T47D (cell line): ENCODE data around the gene CXCL1.
"Not testable (repeated sequence)": the region's sequence is repeated elsewhere in the genome, so short reads cannot be mapped to it uniquely, and the experiment has no call there.

Experiments
- DNase-seq, 2 experiments: peaks; one replicate each; pipeline versions ENCODE4 v3.0.0 to v3.0.0-alpha.2; 2011 to 2012; ENCODE audit warnings: low read depth in 1 of 2, low spot score in 1 of 2
- JUND ChIP-seq: IDR thresholded peaks from 2 replicates; pipeline ENCODE4 v1.6.1; 2012; ENCODE audit warnings: low read depth
- in situ Hi-C: cut with HindIII; loops from 2 replicates; pipeline ENCODE4 v1.10.0; 2016; ENCODE audit warnings: low sequenced_read_pairs, low pct_unique_long_range_greater_than_20kb

Gene CXCL1

GRCh38 chr4:73895201-73896175, 26.3 kb downstream of the CXCL1 start:
- TF ChIP-seq JUND = no peak
- no peak for DNase-seq
- in situ Hi-C loops = no loop called here

DNA sequence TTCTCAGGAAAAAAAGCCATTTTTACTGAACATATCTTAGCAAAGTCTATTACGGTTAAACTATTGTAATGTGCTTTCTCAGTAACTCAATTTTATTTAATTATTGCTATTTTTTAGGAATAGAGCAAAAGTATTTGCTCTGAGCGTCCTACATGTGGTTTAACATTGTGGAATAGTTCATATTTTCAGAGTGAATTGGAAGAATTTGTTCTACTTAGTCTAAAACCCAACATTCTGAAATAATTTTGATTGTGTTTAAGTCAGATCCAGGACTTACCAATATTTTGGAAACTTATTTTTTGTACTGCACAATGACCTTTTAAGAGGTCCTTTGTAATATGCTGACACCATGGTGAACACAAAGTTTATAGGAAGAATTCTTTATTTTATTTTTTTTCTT, 27.2 kb downstream of the CXCL1 start:
- TF ChIP-seq JUND = no peak
- DNase-seq = no peak
- in situ Hi-C loops = no loop called here

- TF ChIP-seq JUND = no peak
- DNase-seq = no peak
- in situ Hi-C loops = no loop called here
Measured at GRCh38 chr4:73897380-73898136, 28.4 kb downstream of the CXCL1 start.

DNA sequence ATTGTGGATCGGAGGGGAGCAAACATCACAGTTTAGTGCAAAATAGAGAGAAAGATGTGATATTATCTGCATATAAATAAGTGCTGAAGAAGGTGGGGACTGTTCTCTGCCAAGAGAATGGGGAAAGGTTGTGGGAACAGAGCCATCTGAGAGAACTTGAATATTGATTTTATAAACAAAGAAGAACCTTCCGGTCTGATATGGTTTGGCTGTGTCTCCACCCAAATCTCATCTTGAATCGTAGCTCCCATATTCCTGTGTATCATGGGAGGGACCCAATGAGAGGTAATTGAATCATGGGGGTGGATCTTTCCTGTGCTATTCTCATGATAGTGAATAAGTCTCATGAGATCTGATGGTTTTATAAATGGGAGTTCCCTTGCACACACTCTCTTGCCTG, 30.1 kb downstream of the CXCL1 start:
- DNase-seq, in situ Hi-C loops: not testable (repeated sequence)

DNA sequence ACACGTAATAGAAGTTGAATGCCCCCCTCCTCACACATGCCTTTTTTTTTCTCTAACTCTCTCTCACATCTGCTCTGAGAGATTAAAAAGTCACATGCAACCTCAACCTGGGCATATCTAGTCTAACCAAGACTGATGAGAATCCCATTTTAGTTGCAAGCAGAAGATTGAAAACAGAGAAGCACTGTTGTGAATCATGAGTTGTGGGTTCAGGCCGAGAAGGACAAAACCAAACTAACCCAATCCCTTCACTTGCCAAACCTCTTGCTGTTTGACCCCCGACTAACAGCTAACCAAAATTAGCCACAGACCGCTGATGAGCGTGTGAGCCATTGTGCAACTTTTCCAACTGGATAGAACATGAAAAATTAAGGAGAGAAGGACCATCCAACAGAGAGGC, 31.8 kb downstream of the CXCL1 start:
- in situ Hi-C loops = no loop called here
- DNase-seq = no peak
- no peak for TF ChIP-seq JUND

- in situ Hi-C loops = no loop called here
- no peak for TF ChIP-seq JUND
- DNase-seq = no peak
Measured at GRCh38 chr4:73902038-73902637, 32.9 kb downstream of the CXCL1 start.

DNA sequence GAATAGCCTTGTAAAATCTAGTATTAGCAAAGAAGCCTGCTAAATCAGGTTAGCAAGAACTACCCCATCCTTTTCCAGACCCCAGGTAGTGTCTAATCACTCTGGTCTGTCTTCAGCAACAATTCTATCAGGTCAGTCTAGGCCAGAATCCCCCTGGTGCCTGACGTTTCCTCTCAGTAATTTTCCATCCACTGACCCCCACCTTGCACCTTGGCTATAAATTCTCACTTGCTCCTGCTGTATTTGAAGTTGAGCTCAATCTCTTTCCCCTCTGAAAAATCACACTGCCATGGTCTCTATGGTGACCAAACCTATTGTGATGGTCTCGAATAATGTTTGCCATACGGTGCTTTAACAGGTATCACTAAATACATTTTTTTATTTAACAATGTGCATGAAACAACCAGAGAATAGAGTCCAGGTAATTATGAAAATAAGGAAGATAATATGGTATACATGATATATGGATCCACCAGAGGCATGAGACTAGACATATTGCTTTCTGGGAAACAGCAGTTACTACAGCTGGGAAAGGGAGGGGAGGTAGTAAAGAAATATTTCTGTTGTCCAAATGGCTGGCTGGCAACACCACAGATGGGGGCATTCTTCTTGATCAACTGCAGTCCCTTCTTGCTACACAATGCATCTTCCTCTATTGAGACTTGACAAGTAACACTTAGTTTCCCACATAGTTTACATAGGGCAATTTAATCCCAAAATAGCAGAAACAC, 33.8 kb downstream of the CXCL1 start:
- DNase-seq = no peak
- in situ Hi-C loops = no loop called here
- TF ChIP-seq JUND = no peak

GRCh38 chr4:73904491-73904890, 35.3 kb downstream of the CXCL1 start:
- in situ Hi-C loops = no loop called here

GRCh38 chr4:73908965-73909364, 39.8 kb downstream of the CXCL1 start:
- no peak for DNase-seq
- TF ChIP-seq JUND = no peak
- in situ Hi-C loops = no loop called here

More at GRCh38 chr4:73904491-73904890, 35.3 kb downstream of the CXCL1 start:
- TF ChIP-seq JUND = no peak
- DNase-seq = no peak

DNA sequence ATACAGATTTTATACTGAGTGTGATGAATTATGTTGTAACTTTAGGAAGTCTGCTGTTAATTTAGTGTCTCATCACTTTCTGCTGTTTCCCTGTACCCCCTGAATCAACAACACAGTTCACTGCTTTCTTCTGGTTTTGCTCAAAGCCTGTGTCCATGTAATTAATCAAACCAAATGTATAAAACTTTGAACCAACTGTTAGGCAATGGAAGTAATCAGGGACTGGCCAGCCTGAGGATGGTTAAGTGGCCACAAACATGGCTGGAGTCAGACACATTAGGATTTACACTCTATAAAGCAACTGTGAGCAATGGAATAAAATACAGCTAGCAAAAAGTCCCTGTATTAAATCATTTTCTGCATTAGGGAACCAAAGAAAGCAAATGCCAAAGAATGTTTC, 42.6 kb downstream of the CXCL1 start:
- no peak for TF ChIP-seq JUND
- no peak for DNase-seq
- in situ Hi-C loops = no loop called here

DNA sequence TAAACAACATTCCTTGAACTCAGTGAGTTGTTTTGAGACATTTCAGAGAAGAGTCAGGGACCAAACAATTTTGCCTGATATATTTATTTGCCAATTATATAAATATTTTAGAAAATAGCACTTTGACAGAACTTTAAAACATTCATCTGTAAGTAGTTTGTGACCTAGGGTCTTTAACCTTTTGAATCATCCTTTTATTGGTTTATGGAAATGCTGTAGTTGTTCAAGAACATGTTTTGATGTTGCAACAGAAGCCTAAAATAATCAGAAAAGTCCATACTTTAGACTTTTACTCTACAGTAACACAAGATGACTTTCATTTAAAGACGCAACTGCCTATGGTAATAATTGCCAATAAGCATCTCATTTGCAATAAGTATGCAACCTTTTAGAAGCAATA, 43.0 kb downstream of the CXCL1 start:
- TF ChIP-seq JUND = no peak
- in situ Hi-C loops = no loop called here
- no peak for DNase-seq

DNA sequence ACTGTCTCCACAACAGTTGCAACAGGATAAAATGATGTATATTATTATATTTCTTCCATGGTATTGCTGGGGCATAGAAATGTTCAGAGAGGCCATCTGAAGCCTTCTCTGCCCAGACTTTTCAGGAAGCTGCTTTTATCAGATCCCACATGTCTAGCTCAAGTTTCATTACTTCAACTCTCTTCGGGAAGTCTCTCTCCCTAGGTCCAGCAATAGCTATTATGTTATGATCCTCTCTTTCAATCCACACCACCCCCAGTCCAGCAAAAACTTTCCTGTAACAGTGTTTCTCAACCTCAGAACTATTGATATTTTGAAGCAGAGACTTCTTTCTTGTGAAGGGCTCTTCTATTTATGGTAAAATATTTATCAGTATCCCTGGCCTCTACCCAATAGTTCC, 44.9 kb downstream of the CXCL1 start:
- in situ Hi-C loops = no loop called here
- TF ChIP-seq JUND = no peak
- DNase-seq = no peak
